Activated CD8-positive, alpha-beta memory T cell treated with anti-CD3 and anti-CD28 coated beads for 24 hours (primary cell): Measurements from ENCODE around the gene LRCOL1.

ENCODE experiments used
- DNase-seq: peaks from one replicate; pipeline ENCODE4 v3.0.0-alpha.2; 2020

Gene LRCOL1

GRCh38 chr12:132618683-132619043 is 8.3 kb upstream of the LRCOL1 start, which contains the start of gene P2RX2:
Gene P2RX2 (plus strand): TSS chr12:132618776. CDS start chr12:132618817, 41 bp downstream.
- no peak for DNase-seq

- DNase-seq = no peak
Observed at GRCh38 chr12:132617822-132618682, 7.7 kb upstream of the LRCOL1 start.

GRCh38 chr12:132617135-132617701 is 6.8 kb upstream of the LRCOL1 start:
- no peak for DNase-seq

- DNase-seq = no peak
Observed at GRCh38 chr12:132615579-132616038, 5.2 kb upstream of the LRCOL1 start.

GRCh38 chr12:132614861-132615578 is 4.6 kb upstream of the LRCOL1 start:
- DNase-seq = peak; percentile 92

- DNase-seq = no peak
Observed at GRCh38 chr12:132614029-132614428, 3.6 kb upstream of the LRCOL1 start.

GRCh38 chr12:132611620-132612019 is 1.2 kb upstream of the LRCOL1 start:
- DNase-seq = no peak

GRCh38 chr12:132610866-132611602 is 652 bp upstream of the LRCOL1 start:
- DNase-seq = no peak

GRCh38 chr12:132608231-132609171 is 1.9 kb downstream of the LRCOL1 start:
- DNase-seq = no peak

- no peak for DNase-seq
Observed at GRCh38 chr12:132606927-132607326, 3.5 kb downstream of the LRCOL1 start.

- DNase-seq = no peak
Observed at GRCh38 chr12:132606466-132606865, 3.9 kb downstream of the LRCOL1 start.

- no peak for DNase-seq
Observed at GRCh38 chr12:132605892-132606291, 4.5 kb downstream of the LRCOL1 start.

GRCh38 chr12:132604668-132605441 is 5.5 kb downstream of the LRCOL1 start:
- no peak for DNase-seq

GRCh38 chr12:132604151-132604618 is 6.2 kb downstream of the LRCOL1 start:
- no peak for DNase-seq

- no peak for DNase-seq
Observed at GRCh38 chr12:132603240-132604150, 6.9 kb downstream of the LRCOL1 start.

- DNase-seq = no peak
Observed at GRCh38 chr12:132602572-132603239, 7.7 kb downstream of the LRCOL1 start.

- DNase-seq = no peak
Observed at GRCh38 chr12:132601171-132601883, 9.1 kb downstream of the LRCOL1 start.
